Measurements from ENCODE around the gene IQGAP2.
"Not testable (repeated sequence)": the region's sequence is repeated elsewhere in the genome, so short reads cannot be mapped to it uniquely, and the experiment has no call there.

IQGAP2 gene

DNA sequence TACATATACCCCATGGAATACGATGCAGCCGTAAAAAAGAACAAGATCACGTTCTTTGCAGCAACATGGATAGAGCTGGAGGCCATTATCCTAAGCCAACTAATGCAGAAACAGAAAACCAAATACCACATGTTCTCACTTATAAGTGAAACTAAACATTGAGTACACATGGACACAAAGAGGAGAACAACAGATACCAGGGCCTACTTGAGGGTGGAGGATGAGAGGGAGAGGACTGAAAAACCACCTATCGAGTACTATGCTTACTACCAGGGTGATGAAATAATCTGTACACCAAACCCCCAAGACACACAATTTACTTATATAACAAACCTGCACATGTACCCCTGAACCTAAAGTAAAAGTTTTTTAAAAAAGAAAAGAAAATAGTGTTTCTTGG lies 338.4 kb downstream of the IQGAP2 start:
- DNase-seq (ENCODE audit: low read depth in 3 of 3), result not testable (repeated sequence)

DNA sequence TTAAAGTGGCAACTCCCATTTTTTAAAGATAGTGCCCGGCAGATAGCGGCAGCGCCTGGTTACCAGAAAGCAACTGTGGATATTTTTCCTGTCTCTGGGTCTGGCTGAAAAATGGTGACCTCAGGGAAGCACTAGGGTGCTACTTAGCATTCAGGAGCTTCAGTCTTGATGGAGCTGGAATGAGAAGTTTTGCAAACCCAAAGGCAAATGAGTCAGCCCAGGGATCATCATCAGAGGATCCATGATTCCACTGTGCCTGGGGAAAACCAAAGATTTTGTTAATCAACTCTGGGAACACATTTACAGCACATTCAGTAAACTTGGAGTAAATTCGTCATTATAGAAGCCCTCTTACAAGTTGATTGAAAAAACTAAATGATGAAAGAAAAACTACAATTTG lies 339.5 kb downstream of the IQGAP2 start:
- DNase-seq (ENCODE audit: low read depth in 3 of 3), result no peak

DNA sequence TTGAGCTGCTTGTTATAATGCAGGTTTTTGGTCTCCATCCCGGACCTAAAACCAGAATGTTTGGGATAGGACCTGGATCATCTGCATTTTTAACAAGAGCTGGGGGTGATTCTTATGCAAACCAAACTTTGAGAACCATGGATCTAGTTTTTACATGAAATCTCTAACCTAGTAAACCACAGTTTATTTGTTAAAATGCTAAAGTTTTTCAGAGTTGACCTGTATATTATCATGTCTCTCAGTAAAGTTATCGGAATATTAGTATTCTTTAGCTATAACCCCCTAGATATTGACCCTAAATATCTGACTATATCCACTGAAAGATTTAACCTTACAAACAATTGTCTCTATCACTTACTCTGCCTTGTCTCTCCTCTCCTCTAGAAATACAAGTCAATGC lies 341.5 kb downstream of the IQGAP2 start:
- no peak for DNase-seq (ENCODE audit: low read depth in 3 of 3)

DNA sequence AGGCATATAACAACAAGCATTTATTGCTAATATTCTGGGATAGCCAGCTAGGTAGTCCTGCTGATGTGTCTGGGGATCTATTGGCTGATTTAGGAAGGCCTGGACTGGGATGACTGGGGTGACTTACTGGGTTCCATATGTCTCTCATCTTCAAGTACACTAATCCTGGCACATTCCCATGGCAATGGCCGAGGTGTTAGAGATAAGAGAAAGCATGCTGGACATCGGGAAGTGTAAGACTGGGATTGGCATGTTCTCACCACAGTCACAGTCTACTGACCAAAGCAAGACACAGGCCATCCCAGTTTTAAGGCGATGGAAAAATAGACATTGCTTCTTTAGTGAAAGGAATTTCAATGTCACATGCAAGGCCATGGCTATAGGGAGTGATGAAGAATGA lies 342.6 kb downstream of the IQGAP2 start:
- DNase-seq (ENCODE audit: low read depth in 3 of 3), result no peak

DNA sequence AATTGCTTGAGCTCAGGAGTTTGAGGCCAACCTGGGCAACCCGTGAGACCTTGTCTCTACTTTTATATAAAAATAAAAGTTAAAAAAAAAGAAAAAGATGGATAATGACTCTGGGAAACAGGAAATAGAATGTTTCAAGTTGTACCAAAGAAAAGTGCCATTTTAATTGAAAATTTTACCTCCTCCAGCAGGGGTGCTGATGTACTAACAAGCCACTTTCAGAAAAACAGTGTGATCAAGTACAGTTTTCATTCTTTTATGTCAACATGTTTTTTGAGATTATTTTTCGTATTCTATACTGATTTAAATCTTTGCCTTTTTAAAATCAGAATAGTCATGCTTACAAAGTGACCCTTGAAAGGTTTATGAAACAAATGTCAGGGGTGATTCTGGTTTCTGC lies 343.6 kb downstream of the IQGAP2 start:
- no peak for DNase-seq (ENCODE audit: low read depth in 3 of 3)

DNA sequence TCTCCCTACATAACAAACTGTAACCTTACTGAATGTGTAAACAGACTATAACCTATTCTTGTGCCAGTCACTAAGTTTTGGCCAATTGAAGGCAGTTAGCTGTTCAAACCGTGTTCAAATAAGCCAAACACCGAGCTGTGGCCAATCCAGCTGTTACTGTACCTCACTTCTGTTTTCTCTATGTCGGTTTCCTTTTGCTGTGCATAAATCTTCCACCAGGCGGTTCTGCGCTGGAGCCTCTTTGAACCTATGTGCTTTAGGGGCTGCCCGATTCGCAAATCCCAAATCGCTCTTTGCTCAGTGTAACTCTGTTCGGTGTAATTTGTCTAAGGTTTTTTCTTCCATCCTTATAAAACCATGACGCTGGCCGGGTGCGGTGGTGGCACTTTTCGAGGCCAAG lies 344.6 kb downstream of the IQGAP2 start:
- no peak for DNase-seq (ENCODE audit: low read depth in 3 of 3)

DNA sequence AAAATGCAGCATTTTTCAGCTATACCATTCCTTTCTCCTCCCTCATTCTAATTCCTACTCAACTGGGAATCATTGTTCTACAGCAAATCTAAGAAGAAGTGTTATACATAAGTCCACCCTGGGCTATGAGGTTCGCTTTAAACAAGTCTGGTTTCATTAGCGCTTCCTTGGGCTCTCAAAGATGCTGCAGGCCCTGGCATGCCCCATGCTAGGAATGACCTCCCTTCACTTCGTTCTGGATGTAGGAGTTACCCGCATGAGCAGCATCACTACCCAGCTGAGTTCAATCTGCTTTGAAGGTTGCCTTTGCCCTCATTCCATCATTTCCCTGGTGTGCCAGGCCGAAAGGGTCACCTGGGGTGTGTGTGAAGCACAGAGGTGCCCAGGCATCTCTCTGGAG lies 348.2 kb downstream of the IQGAP2 start:
- no peak for DNase-seq (ENCODE audit: low read depth in 3 of 3)

DNA sequence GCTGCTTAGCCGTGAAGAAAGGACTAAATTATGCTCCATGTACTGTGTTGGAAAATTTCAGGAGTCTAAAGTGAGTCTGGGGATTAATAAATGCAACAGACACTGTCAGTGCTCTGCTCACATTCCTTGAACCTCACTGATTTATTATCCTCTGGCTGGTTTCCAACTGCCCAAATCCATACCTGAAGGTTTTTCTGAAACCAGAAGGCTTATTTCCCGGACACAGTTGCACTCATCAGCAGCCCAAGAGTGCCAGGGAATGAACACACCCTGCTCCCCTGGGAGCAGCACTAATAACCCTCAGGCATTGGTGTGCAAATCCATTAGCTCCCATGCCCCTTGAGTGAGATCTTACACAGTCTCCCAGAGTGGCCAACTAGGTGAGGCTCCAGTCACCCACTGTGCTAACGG lies 351.6 kb downstream of the IQGAP2 start:
- no peak for DNase-seq (ENCODE audit: low read depth in 3 of 3)

DNA sequence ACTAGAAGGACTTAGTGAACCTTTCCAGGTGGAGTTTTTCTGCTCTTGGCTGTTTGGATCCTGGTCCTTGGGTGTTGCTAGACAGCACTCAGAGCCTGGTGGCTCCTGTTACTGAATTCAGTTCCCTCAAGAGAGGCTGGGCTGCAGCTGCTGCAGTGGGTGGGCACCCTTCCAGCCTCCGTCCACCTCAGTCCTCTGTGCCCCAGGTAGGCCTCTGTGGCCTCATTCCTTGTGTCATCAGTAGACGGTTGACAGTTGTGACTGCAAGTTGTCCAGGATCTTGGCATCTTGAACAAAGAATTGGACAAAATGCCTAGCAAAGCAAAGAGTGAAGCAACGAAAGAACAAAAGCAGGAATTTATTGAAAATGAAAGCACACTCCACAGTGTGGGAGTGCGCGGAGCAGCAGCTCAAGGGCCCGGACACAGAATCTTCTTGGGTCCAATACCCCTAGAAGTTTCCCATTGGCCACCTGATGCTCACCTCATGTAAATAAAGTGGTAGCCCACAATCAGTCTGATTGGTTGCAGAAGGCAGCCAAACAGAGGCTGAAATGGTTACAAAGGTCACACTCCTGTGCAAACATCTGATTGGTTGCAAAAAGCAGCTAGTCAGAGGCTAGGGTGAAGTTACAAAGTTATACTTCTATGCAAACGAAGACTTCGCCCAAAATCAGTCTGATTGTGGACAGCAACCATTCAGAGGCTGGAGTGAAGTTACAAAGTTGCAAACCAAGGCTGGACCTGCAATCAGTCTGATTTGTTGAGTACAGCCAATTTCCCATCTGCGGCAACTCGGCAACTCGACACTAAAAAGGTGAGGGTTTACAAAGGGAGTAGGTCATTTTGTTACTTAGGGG lies 352.9 kb downstream of the IQGAP2 start:
- no peak for DNase-seq (ENCODE audit: low read depth in 3 of 3)

DNA sequence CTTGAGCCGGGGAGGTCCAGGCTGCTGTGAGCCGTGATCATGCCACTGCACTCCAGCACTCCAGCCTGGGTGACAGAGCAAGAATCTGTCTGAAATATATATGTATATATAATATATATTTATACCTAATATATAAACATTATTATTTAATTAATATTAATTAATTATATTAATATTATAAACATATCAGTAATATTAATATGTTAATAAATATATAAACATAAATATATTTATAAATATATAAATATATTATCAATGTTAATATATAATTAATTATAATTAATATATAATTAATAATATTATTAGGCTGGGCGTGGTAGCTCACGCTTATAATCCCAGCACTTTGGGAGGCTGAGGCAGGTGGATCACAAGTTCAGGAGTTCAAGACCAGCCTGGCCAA lies 354.0 kb downstream of the IQGAP2 start:
- DNase-seq (ENCODE audit: low read depth in 3 of 3), result no peak

Measured in stimulated activated CD4-positive, alpha-beta T cell treated with anti-CD3 and anti-CD28 coated beads, TNF-alpha, amount 100 ng/mL, for 4 hours (primary cell).